Peyer's patch (tissue), 4 donors: Measurements from ENCODE around the gene GH1. TPM values are rescaled to one million over a fixed set of nuclear protein-coding genes. Genes with fewer than 3 reads are reported as not detected.
A peak's percentile ranks its signal among the peaks of the same experiment; 100 is the strongest.
"Not testable (repeated sequence)": the region's sequence is repeated elsewhere in the genome, so short reads cannot be mapped to it uniquely, and the experiment has no call there.

Experiments used
- DNase-seq, 3 donors: peaks; one replicate each; pipeline ENCODE4 v3.0.0-alpha.2; 2017 to 2019
- H3K27ac ChIP-seq, 4 donors: fragments of 200-600 bp; sonication (generic); one replicate each; pipeline ENCODE4 v1.5.1; 2016 to 2019
- H3K27me3 ChIP-seq, 2 donors: fragments of 200-600 bp; sonication (generic); one replicate each; pipeline ENCODE4 v1.5.1; 2019
- H3K36me3 ChIP-seq, 3 donors: fragments of 200-600 bp; sonication (generic); one replicate each; pipeline ENCODE4 v1.5.1; 2016 to 2019
- H3K4me1 ChIP-seq, 4 donors: fragments of 200-600 bp; sonication (generic); one replicate each; pipeline ENCODE4 v1.5.1; 2016 to 2019
- H3K4me3 ChIP-seq, 4 donors: fragments of 200-600 bp; sonication (generic); 1 replicate in 3 of 4; 2 replicates in 1 of 4; pipeline ENCODE4 v1.5.1; 2016 to 2019; ENCODE audit warnings: mild to moderate bottlenecking in 1 of 4
- H3K9me3 ChIP-seq, 4 donors: fragments of 200-600 bp; sonication (generic); one replicate each; pipeline ENCODE4 v1.5.1; 2016 to 2019; ENCODE audit warnings: mild to moderate bottlenecking in 1 of 4
- CTCF ChIP-seq, 6 experiments: fragments of 450-650 bp in 4 of 6; fragments of 200-600 bp in 2 of 6; sonication (generic) in 1 of 6; IDR thresholded peaks; one replicate each; pipeline ENCODE4 v1.5.1; 2017 to 2019; ENCODE audit warnings: antibody characterized with exemption in 6 of 6, mild to moderate bottlenecking in 3 of 6, moderate library complexity in 1 of 6
- POLR2A ChIP-seq, 2 donors: fragments of 450-650 bp; IDR thresholded peaks; one replicate each; pipeline ENCODE4 v1.5.1; 2017; ENCODE audit warnings: antibody characterized with exemption in 2 of 2, mild to moderate bottlenecking in 2 of 2, moderate library complexity in 2 of 2
- total RNA-seq, 4 donors: library from RNA; depleted of rRNA; stranded (reverse); fragments of >200 nt; gene quantifications; one replicate each; pipeline ENCODE4 v1.1.0, GENCODE V29; 2016

The GH1 gene
- total RNA-seq, 4 donors from 2014 or later: not detected

GRCh38 chr17:63917646-63918045 lies 993 bp downstream of the GH1 start:
- Histone ChIP-seq H3K9me3 (no peaks in the 10 kb centered on the region), H3K27ac (no peak overlapping the region), H3K4me3 (no peak overlapping the region), H3K27me3 (no peaks in the 10 kb centered on the region), H3K36me3 (no peaks in the 10 kb centered on the region), H3K4me1 (peaks cover 0 to 4% (median 0%) of the 10 kb centered on the region in 4 donors)
- no peak for TF ChIP-seq CTCF (IDR thresholded peaks at IDR 0.05)
- TF ChIP-seq POLR2A (IDR thresholded peaks at IDR 0.05): no peak
- peak in 1 of 3 donors; percentile 41 for DNase-seq

GRCh38 chr17:63917206-63917605 lies 1.4 kb downstream of the GH1 start:
- not testable (repeated sequence) for H3K27me3 ChIP-seq, H3K4me3 ChIP-seq, H3K27ac ChIP-seq, H3K9me3 ChIP-seq, H3K4me1 ChIP-seq, H3K36me3 ChIP-seq
- peak in 1 of 3 donors; percentile 18 for DNase-seq

GRCh38 chr17:63916566-63917185 lies 2.0 kb downstream of the GH1 start:
- Histone ChIP-seq H3K36me3 (no peaks in the 10 kb centered on the region), H3K9me3 (no peaks in the 10 kb centered on the region), H3K4me1 (peaks cover 0 to 4% (median 0%) of the 10 kb centered on the region in 4 donors), H3K27ac (no peak overlapping the region), H3K27me3 (no peaks in the 10 kb centered on the region), H3K4me3 (no peak overlapping the region)
- TF ChIP-seq CTCF (IDR thresholded peaks at IDR 0.05) (no peak), POLR2A (IDR thresholded peaks at IDR 0.05) (no peak)
- DNase-seq: no peak

DNA sequence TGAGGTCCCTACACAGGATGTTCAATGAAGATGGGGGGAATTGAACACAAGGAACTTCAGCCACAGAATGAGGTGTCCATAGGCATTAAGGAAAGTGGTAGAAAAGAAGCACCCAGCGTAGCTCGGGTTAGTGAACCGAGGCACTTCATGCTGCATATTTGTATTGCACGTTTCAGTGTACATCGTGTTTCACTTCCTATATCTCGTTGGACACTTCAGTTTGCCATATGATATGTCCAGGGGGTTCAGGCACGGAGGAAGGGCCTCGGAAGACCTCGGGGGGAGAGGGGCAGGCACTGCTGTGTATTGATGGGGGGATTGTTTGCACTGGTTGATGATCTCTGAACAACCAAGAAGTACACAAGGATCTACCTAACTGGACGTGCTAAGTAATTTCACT lies 2.9 kb downstream of the GH1 start:
- peak in 1 of 3 donors; percentile 43 for DNase-seq
- not testable (repeated sequence) for H3K27me3 ChIP-seq, H3K36me3 ChIP-seq, H3K4me1 ChIP-seq, H3K9me3 ChIP-seq, H3K4me3 ChIP-seq, H3K27ac ChIP-seq

- Histone ChIP-seq H3K27ac (no peak overlapping the region), H3K4me1 (no peaks in the 10 kb centered on the region), H3K4me3 (no peak overlapping the region), H3K27me3 (no peaks in the 10 kb centered on the region), H3K36me3 (no peaks in the 10 kb centered on the region), H3K9me3 (no peaks in the 10 kb centered on the region)
- TF ChIP-seq CTCF (IDR thresholded peaks at IDR 0.05): no peak
- no peak for TF ChIP-seq POLR2A (IDR thresholded peaks at IDR 0.05)
- no peak for DNase-seq
These were observed 4.2 kb downstream of the GH1 start for GRCh38 chr17:63914471-63914870.

GRCh38 chr17:63911657-63912100 lies 7.0 kb downstream of the GH1 start:
- Histone ChIP-seq H3K4me1 (no peaks in the 10 kb centered on the region), H3K27ac (no peak overlapping the region), H3K27me3 (no peaks in the 10 kb centered on the region), H3K4me3 (no peak overlapping the region), H3K9me3 (no peaks in the 10 kb centered on the region), H3K36me3 (no peaks in the 10 kb centered on the region)
- TF ChIP-seq POLR2A (IDR thresholded peaks at IDR 0.05) (no peak), CTCF (IDR thresholded peaks at IDR 0.05) (peak; percentile 52 to 91 (median 56))
- peak in 2 of 3 donors; percentile 56 to 77 for DNase-seq
